Pons (tissue), 1 donor: ENCODE results near the gene TMPRSS3.
"Not testable (repeated sequence)": the region's sequence is repeated elsewhere in the genome, so short reads cannot be mapped to it uniquely, and the experiment has no call there.

Experiments used
- DNase-seq: peaks from one replicate; pipeline ENCODE4 v3.0.0-alpha.2; 2016; ENCODE audit warnings: low spot score

TMPRSS3 gene

GRCh38 chr21:42427809-42428419, 32.1 kb upstream of the TMPRSS3 start:
- no peak for DNase-seq

GRCh38 chr21:42426876-42427480, 31.1 kb upstream of the TMPRSS3 start:
- DNase-seq, result no peak

GRCh38 chr21:42426424-42426823, 30.6 kb upstream of the TMPRSS3 start:
- no peak for DNase-seq

DNA sequence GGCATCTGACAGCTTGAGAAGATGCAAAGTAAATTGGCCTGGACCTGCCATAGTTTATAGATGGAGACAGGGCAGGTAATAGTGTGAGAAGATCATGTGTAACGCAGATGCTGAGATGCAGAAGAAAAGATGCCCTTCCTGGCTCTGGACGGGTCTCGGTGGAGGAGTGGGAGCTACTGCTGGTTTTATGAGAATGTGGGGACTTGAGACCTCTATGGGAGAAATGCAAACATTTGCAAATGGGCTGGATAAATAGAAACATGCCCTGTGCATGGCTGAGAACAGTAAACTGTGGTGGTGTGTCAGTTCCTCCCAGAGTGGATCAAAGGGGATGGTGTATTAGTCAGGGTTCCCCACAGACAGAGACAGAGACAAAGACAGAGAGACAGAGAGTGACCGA, 29.7 kb upstream of the TMPRSS3 start:
- DNase-seq, result no peak

GRCh38 chr21:42424914-42425541, 29.2 kb upstream of the TMPRSS3 start:
- DNase-seq, result no peak

DNA sequence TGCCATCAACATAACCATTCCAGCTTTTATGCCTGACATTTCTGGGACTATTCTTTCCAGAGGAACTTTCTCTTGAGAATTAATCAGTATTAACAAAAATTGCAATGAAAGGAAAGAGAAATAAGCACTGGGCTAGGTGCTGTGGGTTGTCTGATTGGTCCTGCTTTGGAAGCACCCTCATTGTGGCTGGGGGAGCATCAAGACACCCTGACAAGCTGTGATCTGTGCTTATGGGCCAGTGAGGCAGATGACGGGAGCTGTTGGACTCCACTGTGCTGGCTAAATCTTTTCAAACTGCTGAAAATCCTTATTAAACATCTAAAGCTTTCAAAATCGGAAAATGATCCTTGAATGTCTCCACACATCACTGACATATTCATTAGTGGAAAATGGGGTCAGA, 27.8 kb upstream of the TMPRSS3 start:
- no peak for DNase-seq

DNA sequence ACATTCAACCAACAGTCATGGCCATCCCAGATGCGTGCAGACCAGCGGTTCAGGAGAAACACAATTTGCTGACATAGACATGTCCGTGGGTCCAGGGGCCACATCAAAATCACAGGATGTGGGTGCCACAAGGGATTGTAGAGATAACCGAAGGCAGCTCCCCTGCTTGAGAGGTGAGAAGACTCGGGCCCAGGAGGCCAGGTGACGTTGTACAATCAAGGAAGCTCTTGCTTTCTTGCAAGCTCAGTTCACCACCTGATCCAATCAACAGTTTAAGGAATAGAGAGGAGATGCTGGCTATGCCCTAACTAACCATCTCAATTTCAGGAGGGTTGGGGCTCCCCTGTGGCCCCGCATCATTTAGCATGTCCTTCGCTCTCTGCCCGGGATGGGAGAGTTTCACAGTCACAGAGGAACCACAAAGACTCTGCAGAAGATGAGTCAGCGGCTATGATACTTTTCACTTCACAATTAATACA, 27.4 kb upstream of the TMPRSS3 start:
- no peak for DNase-seq

- no peak for DNase-seq
Measured at GRCh38 chr21:42421018-42421793, 25.4 kb upstream of the TMPRSS3 start.

DNA sequence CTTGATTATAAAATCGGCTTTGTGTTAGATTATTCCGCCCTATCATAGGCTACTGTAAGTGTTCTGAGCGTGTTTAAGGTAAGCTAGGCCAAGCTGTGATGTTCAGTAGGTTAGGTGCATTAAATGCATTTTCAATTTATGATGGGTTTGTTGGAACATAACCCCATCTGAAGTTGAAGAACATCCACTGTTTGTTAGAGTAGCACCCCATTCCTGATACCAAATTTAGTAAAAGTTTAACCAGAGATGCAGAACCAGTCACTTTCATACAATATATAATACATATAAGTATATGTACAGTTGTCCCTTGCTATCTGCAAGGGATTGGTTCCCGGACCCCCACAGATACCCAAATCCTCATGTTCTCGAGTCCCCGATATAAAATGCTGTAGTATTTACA, 24.0 kb upstream of the TMPRSS3 start:
- no peak for DNase-seq

DNA sequence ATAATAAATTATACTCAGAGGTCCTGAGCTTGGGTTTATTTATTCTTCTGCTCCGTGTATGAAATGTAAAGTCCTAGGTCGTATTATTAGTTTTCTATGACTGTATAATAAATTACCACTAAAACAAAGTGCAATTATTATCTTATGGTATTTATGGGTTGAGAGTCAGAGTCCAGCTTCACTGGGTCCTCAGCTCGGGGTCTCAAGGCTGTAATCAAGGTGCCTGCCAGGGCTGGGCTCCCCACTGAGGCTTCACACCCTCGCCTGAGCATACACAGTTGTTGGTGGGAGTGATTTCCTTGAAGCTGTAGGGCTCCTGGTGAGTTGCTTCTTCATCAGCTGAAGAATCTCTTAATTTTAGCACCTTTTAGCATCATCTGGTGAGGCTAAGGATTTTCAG, 23.0 kb upstream of the TMPRSS3 start:
- DNase-seq, result no peak

DNA sequence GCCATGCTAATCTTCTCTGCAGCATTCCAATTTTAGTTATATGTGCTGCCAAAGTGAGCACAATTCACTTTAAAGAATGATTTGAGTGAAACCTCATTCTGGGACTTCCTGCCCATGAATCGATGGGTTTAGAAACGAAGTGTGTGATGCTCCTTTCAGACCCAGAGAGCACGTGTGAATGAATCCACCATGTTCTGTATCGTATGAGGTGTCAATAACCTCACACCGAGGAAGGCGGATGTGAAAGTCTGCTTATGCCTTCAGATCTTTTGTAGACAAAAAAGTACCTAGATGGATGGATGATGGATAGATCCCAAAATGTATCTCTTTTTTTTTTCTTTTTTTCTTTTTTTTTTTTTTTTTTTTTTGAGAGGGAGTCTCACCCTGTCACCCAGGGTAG, 21.7 kb upstream of the TMPRSS3 start:
- DNase-seq, result no peak

DNA sequence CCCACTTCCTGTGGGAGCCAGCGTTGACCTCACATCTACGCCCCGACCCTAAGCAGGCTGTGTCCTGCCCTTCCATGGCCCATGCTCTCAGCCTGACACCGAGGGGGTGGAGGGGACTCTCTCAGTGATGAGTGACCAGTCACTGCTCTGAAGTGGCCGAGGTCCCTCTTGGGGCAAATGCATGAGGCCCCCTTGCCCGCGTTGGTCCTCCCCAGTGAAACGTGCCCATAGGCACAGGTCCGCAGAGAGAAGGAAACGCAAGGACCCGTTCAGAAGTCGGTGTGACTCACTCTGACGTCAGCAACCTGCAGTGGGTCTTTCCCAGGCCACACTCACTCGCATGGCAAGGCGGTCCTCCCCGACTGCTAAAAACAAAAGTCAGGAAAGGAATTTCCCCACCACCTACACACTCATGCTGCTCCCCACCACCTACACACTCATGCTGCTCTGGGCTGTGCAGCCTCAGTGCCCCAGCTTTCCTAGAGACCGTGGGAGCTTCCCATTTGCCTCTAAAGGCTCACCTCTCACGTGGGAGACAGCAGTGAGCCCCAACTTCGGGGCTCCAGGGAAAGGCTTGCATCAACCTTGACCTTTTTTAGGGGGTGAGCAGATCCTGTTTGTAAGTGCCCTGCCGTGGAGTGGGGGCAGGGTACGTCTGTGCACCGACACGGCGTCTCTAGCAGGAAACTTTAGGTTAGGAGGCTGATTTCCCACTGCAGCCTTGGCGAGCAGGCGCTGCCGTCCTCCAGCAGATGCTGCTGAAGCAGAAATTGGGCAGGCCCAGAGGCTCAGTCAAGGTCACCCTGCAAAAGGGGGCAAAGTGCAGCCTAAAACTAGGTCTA, 19.3 kb upstream of the TMPRSS3 start:
- no peak for DNase-seq

DNA sequence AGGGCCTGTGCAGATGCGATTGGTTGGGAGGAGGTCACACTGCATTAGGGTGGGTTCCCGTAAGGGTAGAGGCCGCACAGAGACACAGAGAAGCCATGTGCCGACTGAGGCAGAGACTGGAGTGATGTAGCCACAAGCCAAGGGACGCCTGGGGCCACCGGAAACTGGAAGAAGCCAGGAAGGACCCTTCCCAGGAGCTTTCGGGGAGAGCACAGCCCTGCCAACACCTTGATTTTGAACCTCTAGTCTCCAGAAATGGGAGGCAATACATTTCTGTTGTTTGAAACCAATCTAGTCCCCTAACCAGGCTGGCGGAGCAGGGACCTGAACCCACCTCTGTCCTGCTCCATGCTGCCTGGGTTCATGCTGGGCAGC, 18.7 kb upstream of the TMPRSS3 start:
- DNase-seq, result no peak

DNA sequence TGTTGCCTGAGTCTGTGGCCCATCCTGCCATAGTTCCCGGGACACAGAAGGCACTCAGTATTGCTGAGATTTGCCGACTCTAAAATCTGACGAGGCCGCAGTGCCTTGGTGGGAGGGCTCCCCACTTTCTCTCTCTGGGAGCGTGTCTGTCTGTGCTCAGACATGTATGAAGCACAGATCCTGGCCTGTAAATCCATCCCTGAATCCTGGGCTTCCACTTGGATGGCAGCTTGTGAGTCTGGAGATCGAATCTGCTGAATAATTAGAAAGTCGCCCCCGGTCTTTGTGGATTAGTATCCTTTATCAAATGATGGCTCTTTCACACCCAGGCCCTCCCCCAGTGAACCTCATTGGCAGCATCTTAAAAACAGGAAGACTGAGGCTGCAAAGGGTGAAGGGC, 18.2 kb upstream of the TMPRSS3 start:
- DNase-seq, result no peak

- no peak for DNase-seq
Measured at GRCh38 chr21:42413500-42413899, 17.6 kb upstream of the TMPRSS3 start.

- DNase-seq, result no peak
Measured at GRCh38 chr21:42413093-42413492, 17.2 kb upstream of the TMPRSS3 start.

- DNase-seq, result no peak
Measured at GRCh38 chr21:42412636-42412933, 16.7 kb upstream of the TMPRSS3 start.

GRCh38 chr21:42411891-42412635, 16.2 kb upstream of the TMPRSS3 start:
- no peak for DNase-seq

DNA sequence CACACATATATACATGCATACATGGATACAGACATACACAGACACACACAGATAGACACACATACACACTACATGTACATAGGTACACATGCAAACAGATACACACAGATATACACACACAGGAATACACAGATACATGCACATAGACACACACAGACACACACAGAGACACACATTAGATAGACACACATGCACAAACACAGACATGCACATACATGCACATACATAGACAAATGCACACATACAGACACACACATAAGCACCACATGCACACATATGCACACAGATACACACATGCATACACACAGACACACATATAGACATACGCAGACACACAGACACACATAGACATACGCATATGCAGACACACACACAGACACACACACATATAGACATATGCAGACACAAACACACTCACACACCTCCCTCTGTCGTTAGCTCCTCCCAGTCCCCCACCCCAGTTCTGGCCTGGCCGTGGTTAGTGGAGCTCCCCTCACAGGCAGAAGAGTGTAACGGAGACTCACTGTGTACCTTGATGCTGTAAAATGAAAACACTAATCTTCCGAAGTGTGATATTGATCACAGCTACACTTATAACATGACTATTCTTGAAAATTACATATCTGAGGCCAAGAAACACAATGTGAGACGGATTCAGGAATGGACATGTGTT, 15.5 kb upstream of the TMPRSS3 start:
- no peak for DNase-seq

GRCh38 chr21:42409366-42409765, 13.5 kb upstream of the TMPRSS3 start:
- no peak for DNase-seq

DNA sequence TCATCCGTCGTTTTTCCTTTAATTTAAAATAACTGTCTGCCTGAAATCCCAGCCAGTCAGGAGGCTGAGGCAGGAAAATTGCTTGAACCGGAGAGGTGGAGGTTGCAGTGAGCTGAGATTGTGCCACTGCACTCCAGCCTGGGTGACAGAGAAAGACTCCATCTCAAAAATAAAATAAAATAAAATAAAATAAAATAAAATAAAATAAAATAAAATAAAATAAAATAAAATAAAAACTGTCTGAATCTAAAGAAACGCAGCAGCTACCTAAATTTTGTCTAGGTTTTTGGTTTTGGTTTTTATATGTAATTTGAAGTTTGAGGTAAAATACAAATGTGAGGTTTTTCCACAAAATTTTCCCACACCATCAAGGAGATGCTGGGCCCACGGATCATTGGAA, 12.9 kb upstream of the TMPRSS3 start:
- not testable (repeated sequence) for DNase-seq
